HCT116 (cell line): ENCODE data around the gene MGA. TPM values are rescaled to one million over a fixed set of nuclear protein-coding genes. Genes with fewer than 3 reads are reported as not detected.

Source experiments
- ATAC-seq: fragments of 200-7000 bp; cut with Tn5 transposase; 2 replicates; pipeline ENCODE4 v1.9.1; 2020; ENCODE audit warnings: mild to moderate bottlenecking, moderate library complexity
- BruUV-seq: library from RNA; stranded (reverse); fragments of 400-500 nt; replicated peaks from 2 replicates; lab custom pipeline; 2021; lab: Mats Ljungman, UMichigan
- CTCF ChIA-PET: fragments of 300-600 bp; sonication (Branson Sonifier 250); formaldehyde crosslinking; loops from one replicate; lab custom pipeline; 2021; ENCODE audit warnings: antibody characterized with exemption; lab: Charles Lee
- POLR2A ChIA-PET: fragments of 300-600, 350-600 bp; sonication (Branson Sonifier 250); formaldehyde crosslinking; loops from one replicate; lab custom pipeline; 2021; ENCODE audit warnings: antibody characterized with exemption; lab: Charles Lee
- RAD21 ChIA-PET, 2 experiments: fragments of 300-600 bp; sonication (Branson Sonifier 250); formaldehyde crosslinking; loops; one replicate each; lab custom pipeline; 2023; ENCODE audit warnings: low total read pairs in 2 of 2; ENCODE audit not compliant: uncharacterized antibody in 2 of 2, unreplicated experiment in 2 of 2, low non-redundant PET in 1 of 2; lab: Charles Lee
- DNase-seq: peaks from one replicate; pipeline ENCODE4 v3.0.0-alpha.2; 2010; ENCODE audit warnings: low read depth, low spot score
- H2AFZ ChIP-seq: fragments of 200-600 bp; shearing (Covaris generic), sonication (generic); 2 replicates; pipeline ENCODE4 v1.6.1; 2017; ENCODE audit warnings: low read depth, mixed run types, mixed read lengths, antibody characterized with exemption, low read length; ENCODE audit not compliant: poor library complexity, severe bottlenecking
- H3K27ac ChIP-seq: 2 replicates; pipeline ENCODE4 v1.5.1; 2012; ENCODE audit warnings: low read depth, low read length
- H3K27me3 ChIP-seq: fragments of 200-600 bp; sonication (generic); 2 replicates; pipeline ENCODE4 v1.6.1; 2016; ENCODE audit warnings: mixed run types, low read length, mixed read lengths; ENCODE audit not compliant: insufficient read depth
- H3K36me3 ChIP-seq, 2 experiments: fragments of 200-500 bp in 1 of 2; fragments of 200-600 bp in 1 of 2; sonication (Bioruptor generic) in 1 of 2; sonication (generic) in 1 of 2; 2 replicates each; pipeline versions ENCODE4 v1.5.1 to v1.6.1; 2014 to 2016; ENCODE audit warnings: low read length in 2 of 2, inconsistent platforms in 1 of 2, mixed read lengths in 1 of 2, mixed run types in 1 of 2; ENCODE audit not compliant: insufficient read depth in 2 of 2, control insufficient read depth in 1 of 2
- H3K4me1 ChIP-seq, 2 experiments: fragments of 200-600 bp in 1 of 2; sonication (generic) in 1 of 2; 2 replicates each; pipeline versions ENCODE4 v1.5.1 to v1.6.1; 2012 to 2017; ENCODE audit warnings: low read length in 2 of 2, inconsistent platforms in 1 of 2, mild to moderate bottlenecking in 1 of 2, mixed read lengths in 1 of 2, mixed run types in 1 of 2, moderate library complexity in 1 of 2; ENCODE audit not compliant: insufficient read depth in 2 of 2, control insufficient read depth in 1 of 2
- H3K4me2 ChIP-seq: fragments of 200-600 bp; sonication (generic); 2 replicates; pipeline ENCODE4 v1.6.1; 2017; ENCODE audit warnings: mixed run types, low read length, mixed read lengths
- H3K4me3 ChIP-seq, 2 experiments: fragments of 200-600 bp in 1 of 2; sonication (generic) in 1 of 2; replicated peaks in 1 of 2; 2 replicates each; pipeline ENCODE4 v1.5.1; 2011 to 2016; ENCODE audit warnings: low read length in 2 of 2, control low read depth in 1 of 2, low read depth in 1 of 2, mild to moderate bottlenecking in 1 of 2, mixed read lengths in 1 of 2, mixed run types in 1 of 2
- H3K79me2 ChIP-seq: fragments of 200-600 bp; sonication (generic); 2 replicates; pipeline ENCODE4 v1.6.1; 2017; ENCODE audit warnings: mild to moderate bottlenecking, mixed run types, low read length, moderate library complexity, mixed read lengths; ENCODE audit not compliant: insufficient read depth
- H3K9ac ChIP-seq: fragments of 200-600 bp; sonication (generic); 2 replicates; pipeline ENCODE4 v1.6.1; 2016; ENCODE audit warnings: low read length, mixed read lengths
- H3K9me2 ChIP-seq: fragments of 200-600 bp; sonication (generic), shearing (Covaris generic); 2 replicates; pipeline ENCODE4 v1.6.1; 2017; ENCODE audit warnings: mixed run types, mild to moderate bottlenecking, moderate library complexity; ENCODE audit not compliant: insufficient read depth
- H3K9me3 ChIP-seq, 2 experiments: fragments of 200-500 bp in 1 of 2; fragments of 200-600 bp in 1 of 2; sonication (Bioruptor generic) in 1 of 2; sonication (generic) in 1 of 2; 2 replicates each; pipeline ENCODE4 v1.6.1; 2014 to 2017; ENCODE audit warnings: low read length in 2 of 2, mixed read lengths in 2 of 2, inconsistent platforms in 1 of 2, low read depth in 1 of 2, mild to moderate bottlenecking in 1 of 2, mixed run types in 1 of 2, moderate library complexity in 1 of 2; ENCODE audit not compliant: control insufficient read depth in 1 of 2, insufficient read depth in 1 of 2
- H4K20me1 ChIP-seq: fragments of 200-600 bp; sonication (generic), shearing (Covaris generic); 2 replicates; pipeline ENCODE4 v1.6.1; 2017; ENCODE audit warnings: mixed run types, mild to moderate bottlenecking, moderate library complexity; ENCODE audit not compliant: insufficient read depth
- EZH2phosphoT487 ChIP-seq: fragments of 200-600 bp; IDR thresholded peaks from 2 replicates; pipeline ENCODE4 v1.6.1; 2018; ENCODE audit warnings: antibody characterized with exemption, borderline replicate concordance
- RAD21 ChIP-seq: IDR thresholded peaks from 2 replicates; pipeline ENCODE4 v1.6.1; 2012; ENCODE audit warnings: low read depth, mild to moderate bottlenecking
- SIN3A ChIP-seq: IDR thresholded peaks from 2 replicates; pipeline ENCODE4 v1.6.1; 2012; ENCODE audit warnings: low read depth
- SP1 ChIP-seq: IDR thresholded peaks from 2 replicates; pipeline ENCODE4 v1.6.1; 2012; ENCODE audit warnings: low read depth
- ZNF274 ChIP-seq: fragments of 200-500 bp; sonication (Bioruptor generic); IDR thresholded peaks from 2 replicates; pipeline ENCODE4 v1.6.1; 2014; ENCODE audit warnings: mild to moderate bottlenecking, low read depth, low read length, inconsistent platforms
- intact Hi-C: fragments of 100-400 bp; cut with micrococcal nuclease; formaldehyde crosslinking; loops from 2 replicates; pipeline ENCODE4 v1.10.0; 2022
- total RNA-seq: library from RNA; stranded (reverse); gene quantifications from one replicate; pipeline ENCODE4 v1.2.1, GENCODE V29; 2021; ENCODE audit not compliant: unreplicated experiment
- TF ChIP-seq, protein P1 (sequence below): IDR thresholded peaks from 2 replicates; pipeline ENCODE4 v1.6.1; 2012
- TF ChIP-seq, protein P2 (sequence below), 3 experiments: fragments of 200-600 bp in 1 of 3; sonication (generic) in 1 of 3; IDR thresholded peaks in 2 of 3; conservative IDR thresholded peaks in 1 of 3; 2 replicates each; pipeline ENCODE4 v1.5.1; 2012 to 2017; ENCODE audit warnings: low read depth in 2 of 3, low read length in 2 of 3, antibody characterized with exemption in 1 of 3, borderline replicate concordance in 1 of 3, control low read depth in 1 of 3, mild to moderate bottlenecking in 1 of 3, mixed read lengths in 1 of 3, mixed run types in 1 of 3, moderate library complexity in 1 of 3; ENCODE audit not compliant: insufficient read depth in 1 of 3
- TF ChIP-seq, protein P3 (sequence below): IDR thresholded peaks from 2 replicates; pipeline ENCODE4 v1.6.1; 2012; ENCODE audit warnings: low read depth

MGA gene
- total RNA-seq, 1 experiment from 2014 or later, result 28.9 TPM

DNA sequence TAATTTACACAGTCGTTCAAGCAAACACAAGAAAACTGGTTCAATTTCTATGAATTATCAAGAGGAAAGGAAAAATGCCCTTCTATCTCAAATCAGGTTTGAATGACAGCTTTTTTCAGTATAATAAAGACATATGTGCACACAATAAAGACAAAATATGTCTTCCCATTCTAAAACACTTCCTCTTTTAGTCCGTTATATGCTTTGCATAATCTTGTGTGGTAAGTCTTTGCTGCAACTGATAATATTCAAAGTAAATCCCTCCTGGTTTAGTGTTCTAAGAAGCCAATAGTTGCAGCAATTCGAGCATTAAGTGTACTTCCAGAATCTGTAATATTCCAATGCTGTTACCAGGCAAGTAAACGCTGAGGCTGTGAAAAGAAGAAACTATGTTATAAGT is 70.3 kb downstream of the MGA start:
- intact Hi-C loops, result no loop called here
- POLR2A ChIA-PET, result no interaction called here

More for the DNA sequence above, 70.3 kb downstream of the MGA start:
- TF ChIP-seq RAD21 (no peak), EZH2phosphoT487 (no peak), SIN3A (no peak), SP1 (no peak), ZNF274 (no peak)
- TF ChIP-seq, protein P1, sequence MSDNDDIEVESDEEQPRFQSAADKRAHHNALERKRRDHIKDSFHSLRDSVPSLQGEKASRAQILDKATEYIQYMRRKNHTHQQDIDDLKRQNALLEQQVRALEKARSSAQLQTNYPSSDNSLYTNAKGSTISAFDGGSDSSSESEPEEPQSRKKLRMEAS, result no peak
- TF ChIP-seq, protein P2, sequence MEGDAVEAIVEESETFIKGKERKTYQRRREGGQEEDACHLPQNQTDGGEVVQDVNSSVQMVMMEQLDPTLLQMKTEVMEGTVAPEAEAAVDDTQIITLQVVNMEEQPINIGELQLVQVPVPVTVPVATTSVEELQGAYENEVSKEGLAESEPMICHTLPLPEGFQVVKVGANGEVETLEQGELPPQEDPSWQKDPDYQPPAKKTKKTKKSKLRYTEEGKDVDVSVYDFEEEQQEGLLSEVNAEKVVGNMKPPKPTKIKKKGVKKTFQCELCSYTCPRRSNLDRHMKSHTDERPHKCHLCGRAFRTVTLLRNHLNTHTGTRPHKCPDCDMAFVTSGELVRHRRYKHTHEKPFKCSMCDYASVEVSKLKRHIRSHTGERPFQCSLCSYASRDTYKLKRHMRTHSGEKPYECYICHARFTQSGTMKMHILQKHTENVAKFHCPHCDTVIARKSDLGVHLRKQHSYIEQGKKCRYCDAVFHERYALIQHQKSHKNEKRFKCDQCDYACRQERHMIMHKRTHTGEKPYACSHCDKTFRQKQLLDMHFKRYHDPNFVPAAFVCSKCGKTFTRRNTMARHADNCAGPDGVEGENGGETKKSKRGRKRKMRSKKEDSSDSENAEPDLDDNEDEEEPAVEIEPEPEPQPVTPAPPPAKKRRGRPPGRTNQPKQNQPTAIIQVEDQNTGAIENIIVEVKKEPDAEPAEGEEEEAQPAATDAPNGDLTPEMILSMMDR (IDR thresholded peaks at IDR 0.05 in 2 of 3, conservative IDR thresholded peaks at IDR 0.05 in 1 of 3; ENCODE audit: borderline replicate concordance in 1 of 3, insufficient read depth in 1 of 3, low read depth in 2 of 3, low read length in 2 of 3), result no peak
- TF ChIP-seq, protein P3, sequence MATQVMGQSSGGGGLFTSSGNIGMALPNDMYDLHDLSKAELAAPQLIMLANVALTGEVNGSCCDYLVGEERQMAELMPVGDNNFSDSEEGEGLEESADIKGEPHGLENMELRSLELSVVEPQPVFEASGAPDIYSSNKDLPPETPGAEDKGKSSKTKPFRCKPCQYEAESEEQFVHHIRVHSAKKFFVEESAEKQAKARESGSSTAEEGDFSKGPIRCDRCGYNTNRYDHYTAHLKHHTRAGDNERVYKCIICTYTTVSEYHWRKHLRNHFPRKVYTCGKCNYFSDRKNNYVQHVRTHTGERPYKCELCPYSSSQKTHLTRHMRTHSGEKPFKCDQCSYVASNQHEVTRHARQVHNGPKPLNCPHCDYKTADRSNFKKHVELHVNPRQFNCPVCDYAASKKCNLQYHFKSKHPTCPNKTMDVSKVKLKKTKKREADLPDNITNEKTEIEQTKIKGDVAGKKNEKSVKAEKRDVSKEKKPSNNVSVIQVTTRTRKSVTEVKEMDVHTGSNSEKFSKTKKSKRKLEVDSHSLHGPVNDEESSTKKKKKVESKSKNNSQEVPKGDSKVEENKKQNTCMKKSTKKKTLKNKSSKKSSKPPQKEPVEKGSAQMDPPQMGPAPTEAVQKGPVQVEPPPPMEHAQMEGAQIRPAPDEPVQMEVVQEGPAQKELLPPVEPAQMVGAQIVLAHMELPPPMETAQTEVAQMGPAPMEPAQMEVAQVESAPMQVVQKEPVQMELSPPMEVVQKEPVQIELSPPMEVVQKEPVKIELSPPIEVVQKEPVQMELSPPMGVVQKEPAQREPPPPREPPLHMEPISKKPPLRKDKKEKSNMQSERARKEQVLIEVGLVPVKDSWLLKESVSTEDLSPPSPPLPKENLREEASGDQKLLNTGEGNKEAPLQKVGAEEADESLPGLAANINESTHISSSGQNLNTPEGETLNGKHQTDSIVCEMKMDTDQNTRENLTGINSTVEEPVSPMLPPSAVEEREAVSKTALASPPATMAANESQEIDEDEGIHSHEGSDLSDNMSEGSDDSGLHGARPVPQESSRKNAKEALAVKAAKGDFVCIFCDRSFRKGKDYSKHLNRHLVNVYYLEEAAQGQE, result no peak
- Histone ChIP-seq H3K9me2 (no peaks in the 10 kb centered on the region), H3K9me3 (no peaks in the 10 kb centered on the region), H3K4me3 (no peak overlapping the region), H4K20me1 (peaks cover 4% of the 10 kb centered on the region; the same call in 1 of the 2 replicates), H3K9ac (no peak overlapping the region), H3K27me3 (no peaks in the 10 kb centered on the region), H2AFZ (no peak overlapping the region), H3K27ac (no peak overlapping the region), H3K79me2 (no peaks in the 10 kb centered on the region), H3K36me3 (peaks cover 0 to 5% of the 10 kb centered on the region in 2 experiments; a peak in 2 of 4 replicates), H3K4me2 (no peak overlapping the region), H3K4me1 (no peaks in the 10 kb centered on the region)
- BruUV-seq, result no TSS peak
- ChIA-PET CTCF (no interaction called here), RAD21 (no interaction called here)
- ATAC-seq (no peak), DNase-seq (no peak)
